ENCODE measurements around the gene UBXN7. TPM values are rescaled to one million over a fixed set of nuclear protein-coding genes. Genes with fewer than 3 reads are reported as not detected.

Gene UBXN7
- total RNA-seq, 2 experiments from 2014 or later = 58.4 to 63.7 TPM

DNA sequence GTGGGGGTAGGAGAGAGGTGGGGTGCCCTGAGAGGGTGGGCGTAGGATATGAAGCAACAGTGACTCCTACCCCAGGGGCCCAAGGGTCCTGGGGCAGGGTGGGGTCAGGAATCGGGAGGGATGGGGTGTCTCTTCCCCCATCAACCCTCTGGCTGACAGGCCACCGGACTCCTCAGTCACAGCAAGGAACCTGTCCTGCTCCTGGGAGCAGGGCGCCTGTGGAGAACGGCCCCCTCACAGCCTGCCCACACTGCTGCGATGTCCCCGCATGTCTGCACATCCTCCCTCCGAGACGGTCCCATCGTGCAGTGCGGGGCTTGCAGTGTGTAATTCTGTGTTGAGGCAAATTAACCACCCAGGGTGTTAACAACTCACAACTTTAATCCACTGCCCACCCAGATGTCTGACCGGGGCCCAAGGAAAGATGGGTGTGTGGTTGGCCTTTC, 96.7 kb downstream of the UBXN7 start:
- ChIA-PET POLR2A (no interaction called here), CTCF (no interaction called here)
- intact Hi-C loops (cut with micrococcal nuclease) = no loop called here
- DNase-seq = no peak
- H3K27me3 Mint-ChIP-seq = peaks cover 2% of the 10 kb centered on the region
- H3K4me3 Mint-ChIP-seq = no peak overlapping the region
- H3K9me3 Mint-ChIP-seq = no peaks in the 10 kb centered on the region
- H3K27ac Mint-ChIP-seq = no peak overlapping the region
- TF ChIP-seq, protein P1, sequence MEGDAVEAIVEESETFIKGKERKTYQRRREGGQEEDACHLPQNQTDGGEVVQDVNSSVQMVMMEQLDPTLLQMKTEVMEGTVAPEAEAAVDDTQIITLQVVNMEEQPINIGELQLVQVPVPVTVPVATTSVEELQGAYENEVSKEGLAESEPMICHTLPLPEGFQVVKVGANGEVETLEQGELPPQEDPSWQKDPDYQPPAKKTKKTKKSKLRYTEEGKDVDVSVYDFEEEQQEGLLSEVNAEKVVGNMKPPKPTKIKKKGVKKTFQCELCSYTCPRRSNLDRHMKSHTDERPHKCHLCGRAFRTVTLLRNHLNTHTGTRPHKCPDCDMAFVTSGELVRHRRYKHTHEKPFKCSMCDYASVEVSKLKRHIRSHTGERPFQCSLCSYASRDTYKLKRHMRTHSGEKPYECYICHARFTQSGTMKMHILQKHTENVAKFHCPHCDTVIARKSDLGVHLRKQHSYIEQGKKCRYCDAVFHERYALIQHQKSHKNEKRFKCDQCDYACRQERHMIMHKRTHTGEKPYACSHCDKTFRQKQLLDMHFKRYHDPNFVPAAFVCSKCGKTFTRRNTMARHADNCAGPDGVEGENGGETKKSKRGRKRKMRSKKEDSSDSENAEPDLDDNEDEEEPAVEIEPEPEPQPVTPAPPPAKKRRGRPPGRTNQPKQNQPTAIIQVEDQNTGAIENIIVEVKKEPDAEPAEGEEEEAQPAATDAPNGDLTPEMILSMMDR (IDR thresholded peaks at IDR 0.05) = no peak
- no peaks in the 10 kb centered on the region for H3K36me3 Mint-ChIP-seq (ENCODE audit: low read depth)
- no peak for ATAC-seq
- no peaks in the 10 kb centered on the region for H3K4me1 Mint-ChIP-seq (ENCODE audit: low read depth)

DNA sequence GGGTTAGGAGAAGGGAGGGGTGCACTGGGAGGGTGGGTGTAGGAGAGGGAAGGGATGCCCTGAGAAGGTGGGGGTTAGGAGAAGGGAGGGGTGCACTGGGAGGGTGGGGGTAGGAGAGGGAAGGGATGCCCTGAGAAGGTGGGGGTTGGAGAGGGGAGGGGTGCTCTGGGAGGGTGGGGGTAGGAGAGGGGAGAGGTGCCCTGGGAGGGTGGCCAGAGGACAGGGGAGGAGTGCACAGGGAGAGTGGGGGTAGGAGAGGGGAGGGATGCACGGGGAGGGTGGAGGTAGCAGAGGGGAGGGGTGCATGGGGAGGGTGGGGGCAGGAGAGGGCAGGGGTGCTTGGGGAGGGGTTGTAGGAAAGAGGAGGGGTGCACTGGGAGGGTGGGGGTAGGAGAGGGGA, 97.2 kb downstream of the UBXN7 start:
- no peak overlapping the region for H3K4me3 Mint-ChIP-seq
- DNase-seq (no peak), ATAC-seq (no peak)
- no peak overlapping the region for H3K27ac Mint-ChIP-seq
- H3K36me3 Mint-ChIP-seq (ENCODE audit: low read depth) = no peaks in the 10 kb centered on the region
- peaks cover 2% of the 10 kb centered on the region for H3K27me3 Mint-ChIP-seq
- ChIA-PET CTCF (no interaction called here), POLR2A (no interaction called here)
- intact Hi-C loops (cut with micrococcal nuclease) = no loop called here
- TF ChIP-seq, protein P1 (IDR thresholded peaks at IDR 0.05) = no peak
- H3K9me3 Mint-ChIP-seq = no peaks in the 10 kb centered on the region
- H3K4me1 Mint-ChIP-seq (ENCODE audit: low read depth) = no peaks in the 10 kb centered on the region

DNA sequence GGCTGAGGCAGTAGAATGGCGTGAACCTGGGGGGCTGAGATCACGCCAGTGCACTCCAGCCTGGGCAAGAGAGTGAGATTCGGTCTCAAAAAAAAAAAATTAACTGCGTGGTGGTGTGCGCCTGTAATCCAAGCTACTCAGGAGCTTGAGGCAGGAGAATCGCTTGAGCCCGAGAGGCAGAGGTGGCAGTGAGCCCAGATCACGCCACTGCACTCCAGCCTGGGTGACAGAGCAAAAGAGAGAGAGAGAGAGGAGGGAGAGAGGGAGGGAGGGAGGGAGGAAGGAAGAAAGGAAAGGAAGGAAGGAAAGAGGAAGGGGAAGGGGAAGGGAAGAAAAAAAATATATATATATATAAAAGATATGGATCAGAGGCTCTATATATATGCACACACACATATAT, 100.1 kb downstream of the UBXN7 start:
- Mint-ChIP-seq H3K4me1 (ENCODE audit: low read depth) (no peaks in the 10 kb centered on the region), H3K27me3 (peaks cover 2% of the 10 kb centered on the region), H3K4me3 (no peak overlapping the region), H3K27ac (no peak overlapping the region), H3K36me3 (ENCODE audit: low read depth) (no peaks in the 10 kb centered on the region), H3K9me3 (no peaks in the 10 kb centered on the region)
- ChIA-PET CTCF (no interaction called here), POLR2A (no interaction called here)
- intact Hi-C loops (cut with micrococcal nuclease) = no loop called here
- no peak for DNase-seq
- TF ChIP-seq, protein P1 (IDR thresholded peaks at IDR 0.05) = no peak
- no peak for ATAC-seq

DNA sequence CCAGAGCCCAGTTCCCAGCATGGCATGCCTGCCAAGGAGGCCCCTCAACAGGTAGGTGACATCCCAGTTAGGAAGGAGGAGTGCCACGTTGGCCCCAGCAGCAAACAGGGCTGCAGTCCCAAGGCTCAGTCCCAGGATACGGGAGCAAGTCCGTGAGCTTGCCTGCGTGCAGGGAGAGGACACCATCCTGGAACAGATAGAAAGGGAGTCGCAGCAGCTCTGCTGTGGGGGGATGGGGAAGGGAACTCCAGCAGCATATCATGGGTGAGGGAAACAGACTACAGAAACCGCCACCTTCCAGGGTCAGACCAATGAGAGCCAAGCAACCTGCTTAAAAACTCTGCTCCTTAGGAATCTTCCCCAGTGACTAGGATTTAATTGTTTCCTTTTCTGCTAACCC, 104.8 kb downstream of the UBXN7 start:
- ChIA-PET CTCF (interaction anchor here (1.2 kb wide), 1 partner anchor 9 kb away, joined by 3 read pairs; the partner anchor contains the start of gene DYNLT2B), POLR2A (no interaction called here)
- H3K9me3 Mint-ChIP-seq = no peaks in the 10 kb centered on the region
- no peak overlapping the region for H3K27ac Mint-ChIP-seq
- H3K27me3 Mint-ChIP-seq = no peaks in the 10 kb centered on the region
- intact Hi-C loops (cut with micrococcal nuclease) = no loop called here
- DNase-seq (no peak), ATAC-seq (no peak)
- H3K4me1 Mint-ChIP-seq (ENCODE audit: low read depth) = no peaks in the 10 kb centered on the region
- H3K36me3 Mint-ChIP-seq (ENCODE audit: low read depth) = no peaks in the 10 kb centered on the region
- no peak overlapping the region for H3K4me3 Mint-ChIP-seq
- TF ChIP-seq, protein P1 (IDR thresholded peaks at IDR 0.05) = no peak

DNA sequence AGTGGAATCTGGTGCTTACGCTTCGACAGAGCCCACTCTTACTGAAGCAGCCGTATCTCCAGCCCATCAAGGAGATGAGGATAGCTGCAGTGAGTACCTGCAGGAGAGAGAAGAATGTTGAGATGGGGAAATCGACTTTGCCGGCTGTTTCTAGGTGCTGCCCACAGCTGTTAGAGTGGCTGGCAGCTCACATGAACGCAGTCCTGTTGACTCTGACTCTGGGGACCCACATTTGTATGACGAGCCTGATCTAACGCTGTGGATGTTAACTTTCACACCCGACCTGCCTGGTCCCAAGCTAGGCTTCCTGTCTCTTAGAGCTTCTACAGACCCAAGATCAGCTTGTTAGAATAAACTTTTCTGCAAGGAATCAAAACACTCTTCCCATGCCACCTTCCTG, 105.3 kb downstream of the UBXN7 start:
- CTCF ChIA-PET = interaction anchor here (1.2 kb wide), 1 partner anchor 9 kb away, joined by 3 read pairs; the partner anchor contains the start of gene DYNLT2B
- TF ChIP-seq, protein P1 (IDR thresholded peaks at IDR 0.05) = no peak
- H3K4me1 Mint-ChIP-seq (ENCODE audit: low read depth) = no peaks in the 10 kb centered on the region
- H3K36me3 Mint-ChIP-seq (ENCODE audit: low read depth) = no peaks in the 10 kb centered on the region
- H3K9me3 Mint-ChIP-seq = no peaks in the 10 kb centered on the region
- DNase-seq = no peak
- H3K4me3 Mint-ChIP-seq = no peak overlapping the region
- no peak overlapping the region for H3K27ac Mint-ChIP-seq
- intact Hi-C loops (cut with micrococcal nuclease) = no loop called here
- H3K27me3 Mint-ChIP-seq = no peaks in the 10 kb centered on the region
- POLR2A ChIA-PET = no interaction called here
- no peak for ATAC-seq

Data from activated CD8-positive, alpha-beta T cell treated with anti-CD3 and anti-CD28 coated beads for 36 hours (primary cell).